HepG2 (cell line): Measurements from ENCODE around the gene MMS19. TPM values are rescaled to one million over a fixed set of nuclear protein-coding genes. Genes with fewer than 3 reads are reported as not detected.

ENCODE experiments used
- ATAC-seq: fragments of 200-7000 bp; cut with Tn5 transposase; 3 replicates; pipeline ENCODE4 v1.9.1; 2020; ENCODE audit warnings: mild to moderate bottlenecking, moderate library complexity
- BruUV-seq: library from RNA; stranded (reverse); fragments of 400-500 nt; replicated peaks from 2 replicates; lab custom pipeline; 2021; lab: Mats Ljungman, UMichigan
- CTCF ChIA-PET: fragments of 300-600 bp; formaldehyde crosslinking; extraction: SDS; loops from one replicate; lab custom pipeline; 2021; ENCODE audit warnings: low total read pairs, inconsistent platforms, low intra/inter-chr PET ratio; lab: Yijun Ruan, JAX
- POLR2A ChIA-PET: fragments of 350-600 bp; sonication (Branson Sonifier 250); formaldehyde crosslinking; loops from one replicate; lab custom pipeline; 2020; ENCODE audit warnings: antibody characterized with exemption, inconsistent platforms; lab: Yijun Ruan, JAX
- DNase-seq: peaks from one replicate; pipeline ENCODE4 v3.0.0-alpha.2; 2015; ENCODE audit warnings: low spot score
- FAIRE-seq: peaks from 3 replicates; lab custom pipeline; 2011; peaks lifted over from hg19 to GRCh38; lab: Jason Lieb, UNC
- H2AFZ ChIP-seq: one replicate; pipeline ENCODE4 v1.6.1; 2011; ENCODE audit warnings: low read length, inconsistent platforms
- H3K27ac ChIP-seq: fragments of 300-600 bp; 3 replicates; pipeline ENCODE4 v1.8.0; 2011; ENCODE audit warnings: mixed run types, mild to moderate bottlenecking, mixed read lengths, low read length, inconsistent platforms; ENCODE audit not compliant: insufficient read depth; ENCODE audit errors: extremely low read length
- H3K27me3 ChIP-seq, 2 experiments: fragments of 200-600 bp in 1 of 2; 2 replicates in 1 of 2; 3 replicates in 1 of 2; pipeline versions ENCODE4 v1.6.0 to v1.8.0; 2011; ENCODE audit warnings: low read length in 2 of 2, mild to moderate bottlenecking in 2 of 2, moderate library complexity in 2 of 2, inconsistent platforms in 1 of 2; ENCODE audit not compliant: insufficient read depth in 2 of 2, control insufficient read depth in 1 of 2
- H3K36me3 ChIP-seq, 2 experiments: fragments of 200-600 bp in 1 of 2; replicated peaks in 1 of 2; 2 replicates in 1 of 2; 3 replicates in 1 of 2; pipeline versions ENCODE4 v1.5.1 to v1.8.0; 2011; ENCODE audit warnings: low read length in 2 of 2, inconsistent platforms in 1 of 2; ENCODE audit not compliant: insufficient read depth in 2 of 2, control insufficient read depth in 1 of 2
- H3K4me1 ChIP-seq: 2 replicates; pipeline ENCODE4 v1.5.1; 2012; ENCODE audit warnings: low read length, inconsistent platforms; ENCODE audit not compliant: insufficient read depth
- H3K4me2 ChIP-seq: 2 replicates; pipeline ENCODE4 v1.6.0; 2011; ENCODE audit warnings: low read depth, low read length, inconsistent platforms
- H3K4me3 ChIP-seq, 3 experiments: fragments of 200-600 bp in 1 of 3; sonication (generic), shearing (Covaris generic) in 1 of 3; replicated peaks in 1 of 3; 2 replicates each; pipeline ENCODE4 v1.5.1; 2011 to 2016; ENCODE audit warnings: low read length in 3 of 3, inconsistent platforms in 2 of 3, low read depth in 2 of 3, mild to moderate bottlenecking in 2 of 3, control low read depth in 1 of 3, mixed read lengths in 1 of 3; ENCODE audit not compliant: insufficient read depth in 1 of 3
- H3K79me2 ChIP-seq: one replicate; pipeline ENCODE4 v1.6.1; 2011; ENCODE audit warnings: low read length, inconsistent platforms; ENCODE audit not compliant: insufficient read depth
- H3K9ac ChIP-seq: 2 replicates; pipeline ENCODE4 v1.6.0; 2011; ENCODE audit warnings: mild to moderate bottlenecking, low read depth, low read length, inconsistent platforms; ENCODE audit not compliant: insufficient read depth
- H3K9me3 ChIP-seq: 2 replicates; pipeline ENCODE4 v1.5.1; 2012; ENCODE audit warnings: mild to moderate bottlenecking, low read length
- H4K20me1 ChIP-seq: 2 replicates; pipeline ENCODE4 v1.6.0; 2011; ENCODE audit warnings: inconsistent platforms, mild to moderate bottlenecking, low read length, moderate library complexity; ENCODE audit not compliant: insufficient read depth
- BCL6 ChIP-seq: IDR thresholded peaks from 2 replicates; pipeline ENCODE4 v1.6.1; 2016; ENCODE audit warnings: missing genetic modification reagents, missing compliant biosample characterization
- FOXA1 ChIP-seq, 2 experiments: fragments of 450-650 bp in 1 of 2; sonication (generic) in 1 of 2; formaldehyde crosslinking in 1 of 2; IDR thresholded peaks; 2 replicates each; pipeline versions ENCODE4 v1.4.0 to v1.6.1; 2016 to 2020; ENCODE audit warnings: missing genetic modification reagents in 1 of 2
- HMG20A ChIP-seq: IDR thresholded peaks from 2 replicates; pipeline ENCODE4 v1.6.1; 2016; ENCODE audit warnings: borderline replicate concordance
- HNF4A ChIP-seq: sonication (generic); formaldehyde crosslinking; IDR thresholded peaks from 2 replicates; pipeline ENCODE4 v1.4.0; 2020; ENCODE audit warnings: missing genetic modification reagents
- KAT2B ChIP-seq: fragments of 150-350 bp; IDR thresholded peaks from 2 replicates; pipeline ENCODE4 v1.6.1; 2014; ENCODE audit warnings: low read depth, low read length, borderline replicate concordance
- KAT8 ChIP-seq: IDR thresholded peaks from 2 replicates; pipeline ENCODE4 v1.6.1; 2016; ENCODE audit warnings: missing genetic modification reagents, missing compliant biosample characterization
- MED1 ChIP-seq: sonication (generic); formaldehyde crosslinking; IDR thresholded peaks from 2 replicates; pipeline ENCODE4 v1.4.0; 2020; ENCODE audit warnings: missing genetic modification reagents
- NPAS2 ChIP-seq: sonication (generic); formaldehyde crosslinking; IDR thresholded peaks from 2 replicates; pipeline ENCODE4 v1.8.0; 2022; ENCODE audit warnings: mild to moderate bottlenecking, missing genetic modification reagents, borderline replicate concordance
- RARA ChIP-seq: IDR thresholded peaks from 2 replicates; pipeline ENCODE4 v1.6.1; 2016; ENCODE audit warnings: missing genetic modification reagents, missing compliant biosample characterization
- RXRB ChIP-seq: IDR thresholded peaks from 2 replicates; pipeline ENCODE4 v1.6.1; 2016; ENCODE audit warnings: borderline replicate concordance, missing genetic modification reagents, missing compliant biosample characterization
- SAP130 ChIP-seq: IDR thresholded peaks from 2 replicates; pipeline ENCODE4 v1.6.1; 2016; ENCODE audit warnings: low read depth
- SOX13 ChIP-seq, 3 experiments: fragments of 450-650 bp in 1 of 3; sonication (generic) in 1 of 3; formaldehyde crosslinking in 1 of 3; IDR thresholded peaks in 2 of 3; conservative IDR thresholded peaks in 1 of 3; 2 replicates each; pipeline versions ENCODE4 v1.5.0 to v1.6.1; 2016 to 2020; ENCODE audit warnings: antibody characterized with exemption in 1 of 3, mild to moderate bottlenecking in 1 of 3, missing compliant biosample characterization in 1 of 3, missing genetic modification reagents in 1 of 3, moderate library complexity in 1 of 3
- SOX5 ChIP-seq: IDR thresholded peaks from 2 replicates; pipeline ENCODE4 v1.6.1; 2016; ENCODE audit warnings: borderline replicate concordance
- SOX6 ChIP-seq, 2 experiments: fragments of 450-650 bp in 1 of 2; sonication (generic) in 1 of 2; formaldehyde crosslinking in 1 of 2; IDR thresholded peaks; 2 replicates each; pipeline versions ENCODE4 v1.4.0 to v1.6.1; 2017 to 2020; ENCODE audit warnings: antibody characterized with exemption in 1 of 2, mild to moderate bottlenecking in 1 of 2, missing genetic modification reagents in 1 of 2
- TEAD3 ChIP-seq: optimal IDR thresholded peaks from 2 replicates; pipeline ENCODE3; 2016; ENCODE audit warnings: borderline replicate concordance
- ZMYM3 ChIP-seq: sonication (generic); formaldehyde crosslinking; IDR thresholded peaks from 2 replicates; pipeline ENCODE4 v1.5.1; 2020; ENCODE audit warnings: mild to moderate bottlenecking, missing genetic modification reagents
- ZNF3 ChIP-seq: IDR thresholded peaks from 2 replicates; pipeline ENCODE4 v1.7.0; 2017; ENCODE audit warnings: inconsistent platforms
- WGBS: methylation state at CpG from one replicate; pipeline ENCODE4 v1.1.6; 2017; ENCODE audit warnings: low lambda C conversion rate; 5-methylcytosine and 5-hydroxymethylcytosine counted together
- in situ Hi-C: cut with HindIII; loops from 2 replicates; pipeline ENCODE4 v1.10.0; 2017; ENCODE audit warnings: low pct_unique_long_range_greater_than_20kb; ENCODE audit not compliant: extremely low pct_ligation_motif_present
- intact Hi-C: fragments of 100-400 bp; cut with micrococcal nuclease; formaldehyde crosslinking; loops from one replicate; pipeline ENCODE4 v1.10.0; 2022; ENCODE audit not compliant: unreplicated experiment
- polyA plus RNA-seq, 8 experiments: library from polyadenylated mRNA; depleted of rRNA in 3 of 8; stranded (reverse) in 7 of 8; unstranded in 1 of 8; fragments of >200 nt; fragmentation: Illumina TruSeq in 4 of 8; extraction: Trizol in 4 of 8; gene quantifications; 2 replicates each; pipeline versions ENCODE4 v1.2.1 to v1.2.3, GENCODE V29; 2011 to 2016; ENCODE audit warnings: low read depth in 4 of 8, missing spikeins in 1 of 8, mixed read lengths in 1 of 8; ENCODE audit not compliant: insufficient read depth in 1 of 8
- total RNA-seq, 5 experiments: library from RNA; depleted of rRNA; stranded (reverse); fragments of >200 nt; fragmentation: Illumina TruSeq; extraction: Trizol; gene quantifications; 2 replicates each; pipeline ENCODE4 v1.2.3, GENCODE V29; 2016; ENCODE audit warnings: low read depth in 1 of 5
- TF ChIP-seq, protein P1 (sequence below): IDR thresholded peaks from 2 replicates; pipeline ENCODE4 v1.6.1; 2016; ENCODE audit warnings: mild to moderate bottlenecking
- TF ChIP-seq, protein P2 (sequence below): sonication (generic); formaldehyde crosslinking; IDR thresholded peaks from 2 replicates; pipeline ENCODE4 v1.4.0; 2020; ENCODE audit warnings: missing genetic modification reagents

MMS19 gene
- total and polyA plus RNA-seq, 2 of the 13 experiments (the other 11 are each of a cell fraction or from before 2014, with no cell fraction given), result 76.4 to 107 TPM

DNA sequence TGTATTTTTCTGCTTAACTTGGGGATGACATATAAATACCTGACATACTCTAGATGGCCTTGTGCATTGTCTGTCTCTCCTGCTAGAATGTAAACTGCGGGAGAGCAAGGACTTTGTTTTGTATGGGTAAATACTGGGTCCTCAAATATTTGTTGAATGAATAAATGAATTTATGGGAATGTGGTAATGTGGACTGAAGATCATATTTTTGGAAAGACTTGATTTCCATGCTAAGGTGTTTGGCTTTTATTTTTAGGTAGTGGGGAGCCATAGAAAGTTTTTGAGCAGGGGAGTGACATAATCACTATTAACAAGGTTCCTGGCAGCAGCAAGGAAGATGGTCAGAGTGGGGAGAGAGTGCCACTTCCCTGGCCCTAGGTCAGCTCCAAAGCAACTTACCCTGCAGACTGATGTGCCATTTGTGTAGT, 27.5 kb upstream of the MMS19 start:
- no peaks in the 10 kb centered on the region for H3K9me3 ChIP-seq
- ChIA-PET POLR2A (no interaction called here), CTCF (no interaction called here)
- peaks cover 44% of the 10 kb centered on the region for H3K4me1 ChIP-seq
- H3K4me3 ChIP-seq, result no peak overlapping the region
- no TSS peak for BruUV-seq
- no peak overlapping the region for H3K9ac ChIP-seq
- H3K4me2 ChIP-seq, result peak overlapping the region; percentile 45
- no peak overlapping the region for H2AFZ ChIP-seq
- no peaks in the 10 kb centered on the region for H3K27me3 ChIP-seq
- FAIRE-seq (no peak), ATAC-seq (peak; percentile 77), DNase-seq (peak; percentile 79)
- intact Hi-C loops, result no loop called here
- no peaks in the 10 kb centered on the region for H3K79me2 ChIP-seq
- peak overlapping the region; percentile 47 for H3K27ac ChIP-seq
- in situ Hi-C loops, result no loop called here
- no peaks in the 10 kb centered on the region for H3K36me3 ChIP-seq
- 10% methylated on average over 1 of the region's 1 CpG for WGBS
- H4K20me1 ChIP-seq, result no peaks in the 10 kb centered on the region
- TF ChIP-seq SOX5 (CRISPR knock-in tag) (peak; percentile 85), TEAD3 (CRISPR knock-in tag) (peak; percentile 93), KAT2B (no peak), SOX13 (IDR thresholded peaks at IDR 0.05) (peak; percentile 54; the same call in 1 of the 2 replicates), SOX13 (CRISPR knock-in tag; conservative IDR thresholded peaks at IDR 0.05 in 1 of 2, IDR thresholded peaks at IDR 0.05 in 1 of 2) (peak in 1 of 2 experiments; percentile 92; a peak in 2 of 4 replicates), ZMYM3 (peak; percentile 77; the same call in 1 of the 2 replicates), KAT8 (0 out of 2 replicates have a peak, but pooled peaks have one; percentile 42), RXRB (0 out of 2 replicates have a peak, but pooled peaks have one; percentile 31), ZNF3 (CRISPR knock-in tag) (peak; percentile 58; the same call in 1 of the 2 replicates), SOX6 (IDR thresholded peaks at IDR 0.05) (no peak), SOX6 (CRISPR knock-in tag; IDR thresholded peaks at IDR 0.05) (peak; percentile 66), MED1 (CRISPR knock-in tag) (peak; percentile 23; the same call in 1 of the 2 replicates), FOXA1 (IDR thresholded peaks at IDR 0.05) (peak; percentile 67; the same call in 1 of the 2 replicates), FOXA1 (CRISPR knock-in tag; IDR thresholded peaks at IDR 0.05) (peak; percentile 67), HNF4A (CRISPR knock-in tag) (peak; percentile 49), NPAS2 (no peak), HMG20A (CRISPR knock-in tag) (peak; percentile 43; the same call in 1 of the 2 replicates), BCL6 (CRISPR knock-in tag) (0 out of 2 replicates have a peak, but pooled peaks have one; percentile 27), RARA (CRISPR knock-in tag) (peak; percentile 21; the same call in 1 of the 2 replicates), SAP130 (CRISPR knock-in tag) (peak; percentile 47)
- TF ChIP-seq, protein P1, sequence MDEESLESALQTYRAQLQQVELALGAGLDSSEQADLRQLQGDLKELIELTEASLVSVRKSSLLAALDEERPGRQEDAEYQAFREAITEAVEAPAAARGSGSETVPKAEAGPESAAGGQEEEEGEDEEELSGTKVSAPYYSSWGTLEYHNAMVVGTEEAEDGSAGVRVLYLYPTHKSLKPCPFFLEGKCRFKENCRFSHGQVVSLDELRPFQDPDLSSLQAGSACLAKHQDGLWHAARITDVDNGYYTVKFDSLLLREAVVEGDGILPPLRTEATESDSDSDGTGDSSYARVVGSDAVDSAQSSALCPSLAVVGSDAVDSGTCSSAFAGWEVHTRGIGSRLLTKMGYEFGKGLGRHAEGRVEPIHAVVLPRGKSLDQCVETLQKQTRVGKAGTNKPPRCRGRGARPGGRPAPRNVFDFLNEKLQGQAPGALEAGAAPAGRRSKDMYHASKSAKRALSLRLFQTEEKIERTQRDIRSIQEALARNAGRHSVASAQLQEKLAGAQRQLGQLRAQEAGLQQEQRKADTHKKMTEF (CRISPR knock-in tag), result peak; percentile 51
- TF ChIP-seq, protein P2, sequence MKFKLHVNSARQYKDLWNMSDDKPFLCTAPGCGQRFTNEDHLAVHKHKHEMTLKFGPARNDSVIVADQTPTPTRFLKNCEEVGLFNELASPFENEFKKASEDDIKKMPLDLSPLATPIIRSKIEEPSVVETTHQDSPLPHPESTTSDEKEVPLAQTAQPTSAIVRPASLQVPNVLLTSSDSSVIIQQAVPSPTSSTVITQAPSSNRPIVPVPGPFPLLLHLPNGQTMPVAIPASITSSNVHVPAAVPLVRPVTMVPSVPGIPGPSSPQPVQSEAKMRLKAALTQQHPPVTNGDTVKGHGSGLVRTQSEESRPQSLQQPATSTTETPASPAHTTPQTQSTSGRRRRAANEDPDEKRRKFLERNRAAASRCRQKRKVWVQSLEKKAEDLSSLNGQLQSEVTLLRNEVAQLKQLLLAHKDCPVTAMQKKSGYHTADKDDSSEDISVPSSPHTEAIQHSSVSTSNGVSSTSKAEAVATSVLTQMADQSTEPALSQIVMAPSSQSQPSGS (CRISPR knock-in tag), result peak; percentile 40; the same call in 1 of the 2 replicates
